ENCODE results near the gene ALPK1. TPM values are rescaled to one million over a fixed set of nuclear protein-coding genes. Genes with fewer than 3 reads are reported as not detected.

ALPK1 gene
- total RNA-seq, 1 experiment from 2014 or later: 21.3 TPM

GRCh38 chr4:112290341-112290740 lies 6.8 kb upstream of the ALPK1 start:
- Histone ChIP-seq H3K9ac (ENCODE audit: low read length) (no peak overlapping the region), H3K27me3 (ENCODE audit: insufficient read depth, low read length) (no peaks in the 10 kb centered on the region), H3K9me3 (ENCODE audit: control insufficient read depth in 1 of 2, insufficient read depth in 1 of 2, low read depth in 1 of 2, low read length in 2 of 2) (no peaks in the 10 kb centered on the region), H3K9me2 (ENCODE audit: insufficient read depth) (no peaks in the 10 kb centered on the region), H3K4me2 (ENCODE audit: low read length) (no peak overlapping the region), H3K4me3 (replicated peaks in 1 of 2; ENCODE audit: low read depth in 1 of 2, low read length in 2 of 2) (no peak overlapping the region), H3K79me2 (ENCODE audit: insufficient read depth, low read length) (peaks cover 3% of the 10 kb centered on the region), H3K36me3 (ENCODE audit: control insufficient read depth in 1 of 2, insufficient read depth in 2 of 2, low read length in 2 of 2) (no peaks in the 10 kb centered on the region), H3K4me1 (ENCODE audit: control insufficient read depth in 1 of 2, insufficient read depth in 2 of 2, low read length in 2 of 2) (peaks cover 5 to 10% of the 10 kb centered on the region in 2 experiments; a peak in 3 of 4 replicates), H3K27ac (ENCODE audit: low read depth, low read length) (no peak overlapping the region), H2AFZ (ENCODE audit: low read depth, low read length, poor library complexity, severe bottlenecking) (no peak overlapping the region), H4K20me1 (ENCODE audit: insufficient read depth) (no peaks in the 10 kb centered on the region)
- RAD21 ChIA-PET (ENCODE audit: low non-redundant PET in 1 of 2, low total read pairs in 2 of 2, uncharacterized antibody in 2 of 2, unreplicated experiment in 2 of 2): no interaction called here
- BruUV-seq (replicated peaks): no TSS peak
- ATAC-seq: no peak
- intact Hi-C loops (cut with micrococcal nuclease): no loop called here
- CTCF ChIA-PET: no interaction called here
- no peak for DNase-seq (ENCODE audit: low read depth, low spot score)
- TF ChIP-seq ZNF274 (IDR thresholded peaks at IDR 0.05; ENCODE audit: low read depth, low read length) (no peak), CTCF (IDR thresholded peaks at IDR 0.05 in 2 of 3, conservative IDR thresholded peaks at IDR 0.05 in 1 of 3; ENCODE audit: borderline replicate concordance in 1 of 3, insufficient read depth in 1 of 3, low read depth in 2 of 3, low read length in 2 of 3) (no peak), MAX (IDR thresholded peaks at IDR 0.05) (no peak), RAD21 (IDR thresholded peaks at IDR 0.05; ENCODE audit: low read depth) (no peak), SIN3A (IDR thresholded peaks at IDR 0.05; ENCODE audit: low read depth) (no peak), CBX3 (IDR thresholded peaks at IDR 0.05; ENCODE audit: low read depth) (no peak), CEBPB (IDR thresholded peaks at IDR 0.05; ENCODE audit: low read depth) (no peak)
- POLR2A ChIA-PET: no interaction called here

- peaks cover 3 to 17% of the 10 kb centered on the region in 2 experiments; a peak in 2 of 4 replicates for H3K4me1 ChIP-seq (ENCODE audit: control insufficient read depth in 1 of 2, insufficient read depth in 2 of 2, low read length in 2 of 2)
- intact Hi-C loops (cut with micrococcal nuclease): no loop called here
- no peak overlapping the region for H3K27ac ChIP-seq (ENCODE audit: low read depth, low read length)
- H3K36me3 ChIP-seq (ENCODE audit: control insufficient read depth in 1 of 2, insufficient read depth in 2 of 2, low read length in 2 of 2): no peaks in the 10 kb centered on the region
- CTCF ChIA-PET: no interaction called here
- TF ChIP-seq EZH2 (IDR thresholded peaks at IDR 0.05): no peak
- TF ChIP-seq POLR2A (IDR thresholded peaks at IDR 0.05; ENCODE audit: borderline replicate concordance, extremely low read depth, insufficient read depth, insufficient read length): no peak
- TF ChIP-seq FOSL1 (IDR thresholded peaks at IDR 0.05; ENCODE audit: low read depth): no peak
- no peak for TF ChIP-seq POLR2AphosphoS5 (IDR thresholded peaks at IDR 0.05; ENCODE audit: low read depth, low read length)
- TF ChIP-seq MAX (IDR thresholded peaks at IDR 0.05): no peak
- no peak for TF ChIP-seq ZNF274 (IDR thresholded peaks at IDR 0.05; ENCODE audit: low read depth, low read length)
- no peak for TF ChIP-seq SP1 (IDR thresholded peaks at IDR 0.05; ENCODE audit: low read depth)
- TF ChIP-seq ZFX (IDR thresholded peaks at IDR 0.05): no peak
- TF ChIP-seq REST (IDR thresholded peaks at IDR 0.05; ENCODE audit: low read depth): no peak
- TF ChIP-seq RAD21 (IDR thresholded peaks at IDR 0.05; ENCODE audit: low read depth): no peak
- no peak for TF ChIP-seq YY1 (IDR thresholded peaks at IDR 0.05; ENCODE audit: extremely low read depth, insufficient replicate concordance, low read depth, low read length)
- no peak for TF ChIP-seq ELF1 (IDR thresholded peaks at IDR 0.05; ENCODE audit: borderline replicate concordance, low read depth)
- RAD21 ChIA-PET (ENCODE audit: low non-redundant PET in 1 of 2, low total read pairs in 2 of 2, uncharacterized antibody in 2 of 2, unreplicated experiment in 2 of 2): no interaction called here
- H3K4me3 ChIP-seq (replicated peaks in 1 of 2; ENCODE audit: low read depth in 1 of 2, low read length in 2 of 2): no peak overlapping the region
- DNase-seq (ENCODE audit: low read depth, low spot score) (no peak), ATAC-seq (no peak)
- H3K9me2 ChIP-seq (ENCODE audit: insufficient read depth): no peaks in the 10 kb centered on the region
- POLR2A ChIA-PET: no interaction called here
- H3K4me2 ChIP-seq (ENCODE audit: low read length): no peak overlapping the region
- H4K20me1 ChIP-seq (ENCODE audit: insufficient read depth): no peaks in the 10 kb centered on the region
- no TSS peak for BruUV-seq (replicated peaks)
- H2AFZ ChIP-seq (ENCODE audit: low read depth, low read length, poor library complexity, severe bottlenecking): no peak overlapping the region
- H3K9me3 ChIP-seq (ENCODE audit: control insufficient read depth in 1 of 2, insufficient read depth in 1 of 2, low read depth in 1 of 2, low read length in 2 of 2): no peaks in the 10 kb centered on the region
- H3K9ac ChIP-seq (ENCODE audit: low read length): no peak overlapping the region
- no peaks in the 10 kb centered on the region for H3K79me2 ChIP-seq (ENCODE audit: insufficient read depth, low read length)
- H3K27me3 ChIP-seq (ENCODE audit: insufficient read depth, low read length): no peaks in the 10 kb centered on the region
Measured at GRCh38 chr4:112299721-112300120, 2.6 kb downstream of the ALPK1 start.
